NCI-H128 (cell line): ENCODE data around the gene COL5A1.

Experiments used
- DNase-seq: peaks from one replicate; lab custom pipeline; 2025; ENCODE audit not compliant: unreplicated experiment; lab: John Stamatoyannopoulos, UW

COL5A1 gene

DNA sequence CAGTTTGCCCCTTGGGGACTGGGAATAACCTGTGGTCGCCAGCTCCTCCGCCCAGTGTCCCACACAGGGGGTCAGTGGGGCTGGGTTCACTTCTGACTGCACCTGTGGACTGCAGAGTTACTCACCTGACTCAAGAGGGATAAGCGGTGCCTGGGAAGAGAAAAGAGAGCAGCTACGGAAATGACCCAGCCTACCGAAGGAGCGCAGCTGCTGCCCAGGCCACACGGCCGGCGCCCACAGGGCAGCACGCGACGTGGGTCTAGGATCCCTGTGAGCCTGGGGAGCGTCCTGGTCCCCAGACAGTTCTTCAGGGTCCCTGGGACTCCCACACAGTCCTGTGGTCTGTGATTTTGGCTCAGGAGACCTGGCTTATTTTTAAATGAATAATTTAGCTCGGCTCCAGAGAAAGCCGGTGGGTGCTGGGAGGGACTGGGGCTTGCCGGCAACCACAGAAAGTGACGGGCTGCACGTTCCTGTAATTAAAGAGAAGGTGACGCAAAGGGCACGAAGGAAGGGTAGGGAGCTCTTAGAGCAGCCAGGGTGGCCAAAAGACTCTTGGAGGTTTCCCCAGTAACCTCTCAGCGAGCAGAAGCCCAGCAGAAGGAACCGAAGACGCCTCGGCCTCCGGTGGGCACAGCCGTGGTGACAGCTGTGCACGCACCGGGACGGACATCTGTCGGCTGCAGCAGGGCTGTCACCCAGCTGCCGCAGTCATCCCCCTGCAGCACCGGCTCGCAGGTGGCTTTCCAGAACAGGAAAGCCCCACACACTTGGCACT, 141.5 kb downstream of the COL5A1 start:
- no peak for DNase-seq

DNA sequence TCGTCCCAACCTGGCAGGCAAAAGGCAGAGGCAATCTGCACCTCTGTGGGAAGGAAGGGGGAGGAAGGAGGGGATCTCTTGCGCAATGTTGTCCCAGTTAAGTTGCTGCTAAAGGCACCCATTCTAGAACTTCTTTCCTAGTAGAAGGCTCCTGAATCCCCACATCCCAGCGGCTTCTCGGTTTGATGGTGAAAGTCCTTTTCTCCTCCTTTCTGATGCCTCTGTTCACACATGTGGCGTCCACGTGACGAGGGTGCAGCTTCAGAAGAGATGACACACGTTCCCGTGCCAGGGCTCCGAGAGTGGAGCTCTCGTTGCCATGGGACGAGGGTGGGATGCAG, 142.1 kb downstream of the COL5A1 start:
- no peak for DNase-seq

DNA sequence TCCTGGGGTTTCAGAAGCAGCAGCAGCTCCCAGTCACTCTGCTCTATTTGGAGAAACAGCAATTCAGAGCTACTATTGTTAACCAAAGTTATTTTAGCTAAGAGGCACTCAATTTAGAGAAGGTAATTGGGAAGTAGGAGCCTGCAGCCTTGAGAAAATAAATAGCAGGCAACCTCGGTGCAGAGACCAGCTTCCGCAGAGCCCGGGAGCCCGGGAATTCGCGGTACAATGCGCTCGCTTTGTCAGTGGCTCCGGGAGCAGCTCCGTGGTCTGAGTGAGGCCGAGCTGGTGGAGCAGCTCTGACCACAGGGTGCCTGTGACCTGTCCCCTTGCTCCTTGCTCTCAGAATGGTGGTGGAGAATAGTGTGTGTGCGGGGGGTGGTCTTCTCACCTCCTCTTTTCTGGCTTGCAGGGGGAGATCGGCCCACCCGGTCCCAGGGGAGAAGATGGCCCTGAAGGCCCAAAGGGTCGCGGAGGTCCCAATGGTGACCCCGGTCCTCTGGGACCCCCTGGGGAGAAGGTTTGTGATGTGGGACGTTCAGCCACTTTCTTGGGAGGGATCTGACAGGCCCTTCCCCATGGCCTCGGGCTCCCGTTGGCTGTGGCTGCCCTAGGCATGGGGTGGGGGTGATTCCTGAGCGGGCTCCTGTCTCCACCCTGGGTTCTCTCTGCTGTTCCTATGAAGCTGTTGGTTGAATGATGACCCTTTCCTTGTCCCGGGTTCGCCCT, 143.1 kb downstream of the COL5A1 start:
- DNase-seq, result no peak

DNA sequence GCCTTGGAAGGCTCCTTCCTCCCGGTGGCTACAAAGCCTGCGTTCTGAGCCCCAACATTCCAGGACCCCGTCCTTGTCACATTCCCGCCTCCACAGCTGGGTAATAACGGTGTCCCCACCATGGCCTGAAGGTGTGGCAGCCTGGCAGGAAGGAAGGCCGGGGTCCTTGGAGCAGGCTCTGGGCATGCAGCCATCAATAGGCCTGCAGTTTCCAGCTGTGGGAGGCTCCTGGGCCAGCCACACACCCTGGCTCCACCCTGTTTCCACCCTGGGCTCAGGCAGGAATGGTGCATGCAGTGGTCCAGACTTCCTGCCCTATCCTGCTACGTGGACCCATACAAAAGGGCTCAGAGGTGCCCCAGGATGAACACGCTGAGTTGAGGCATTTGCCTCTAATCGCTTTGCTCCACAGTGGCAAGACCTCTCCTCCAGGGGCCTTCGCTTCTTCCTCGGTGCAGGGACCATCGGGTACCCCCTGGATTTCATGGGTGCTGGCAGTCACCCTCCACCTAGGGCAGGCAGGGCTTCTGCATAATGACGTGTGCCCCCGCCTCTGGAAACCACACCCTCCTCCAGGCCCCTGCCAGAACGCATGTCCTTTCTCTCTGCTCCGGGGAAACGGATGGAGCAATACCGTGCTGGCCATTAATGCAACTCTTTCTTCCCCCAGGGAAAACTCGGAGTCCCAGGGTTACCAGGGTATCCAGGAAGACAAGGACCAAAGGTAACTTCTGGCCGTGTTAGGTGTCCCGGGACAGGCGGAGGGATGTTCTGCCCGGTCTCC, 143.9 kb downstream of the COL5A1 start:
- DNase-seq, result no peak

DNA sequence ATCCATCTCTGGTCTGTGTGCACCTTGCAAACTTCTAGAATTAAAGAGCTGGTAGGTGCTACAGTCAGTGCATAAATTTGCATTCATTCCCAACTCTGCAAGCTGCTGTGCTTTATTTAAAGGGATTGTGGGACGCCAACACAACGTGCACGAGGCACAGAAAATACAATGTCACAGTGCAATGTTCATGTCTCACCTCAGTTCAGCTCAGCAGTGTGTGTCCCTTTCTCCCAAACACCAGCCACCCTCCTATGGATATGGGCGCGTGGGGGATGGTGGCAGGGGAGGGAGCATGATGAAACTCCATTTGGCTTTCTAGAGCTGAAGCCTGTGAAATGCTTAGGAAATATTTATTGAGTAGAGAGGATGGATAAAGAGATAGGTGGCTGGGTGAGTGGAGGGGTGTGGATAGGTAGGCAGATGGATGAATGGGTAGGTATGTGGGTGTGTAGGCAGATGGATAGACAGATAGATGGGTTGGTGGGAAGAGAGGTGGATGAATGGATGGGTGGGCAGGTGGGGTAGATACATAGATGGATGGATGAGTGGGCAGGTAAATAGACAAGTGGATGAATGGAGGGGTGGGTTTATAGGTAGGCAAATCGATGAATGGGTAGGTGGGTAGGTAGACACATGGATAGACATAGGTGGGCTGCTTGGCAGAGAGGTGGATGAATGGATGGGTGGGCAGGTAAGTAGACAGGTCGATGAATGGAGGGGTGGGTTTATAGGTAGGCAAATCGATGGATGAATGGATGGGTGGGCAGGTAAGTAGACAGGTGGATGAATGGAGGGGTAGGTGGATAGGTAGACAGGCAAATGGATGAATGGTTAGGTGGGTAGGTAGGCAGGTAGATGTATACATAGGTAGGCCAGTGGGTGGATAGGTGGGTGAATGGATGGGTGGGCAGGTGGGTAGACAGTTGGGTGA, 146.3 kb downstream of the COL5A1 start:
- DNase-seq, result no peak

DNA sequence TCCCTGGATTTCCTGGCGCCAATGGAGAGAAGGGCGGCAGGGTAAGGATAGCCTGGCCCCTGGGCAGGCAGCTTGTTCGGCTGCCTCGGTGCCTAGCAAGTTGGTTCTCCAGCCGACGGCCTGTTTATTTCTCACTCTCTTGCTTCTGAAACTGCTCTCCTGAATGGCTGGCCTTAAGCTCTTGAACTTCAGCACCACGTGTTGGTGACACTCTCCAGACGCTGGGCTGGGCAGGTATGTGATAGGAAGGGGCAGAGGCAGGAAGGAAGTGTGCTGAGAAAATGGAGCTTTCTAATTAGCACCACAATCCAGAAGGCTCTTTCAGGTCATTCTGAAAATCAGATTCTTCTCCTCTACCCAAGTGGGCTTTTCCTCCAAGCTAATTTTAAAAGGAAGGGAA, 147.6 kb downstream of the COL5A1 start:
- DNase-seq, result no peak

DNA sequence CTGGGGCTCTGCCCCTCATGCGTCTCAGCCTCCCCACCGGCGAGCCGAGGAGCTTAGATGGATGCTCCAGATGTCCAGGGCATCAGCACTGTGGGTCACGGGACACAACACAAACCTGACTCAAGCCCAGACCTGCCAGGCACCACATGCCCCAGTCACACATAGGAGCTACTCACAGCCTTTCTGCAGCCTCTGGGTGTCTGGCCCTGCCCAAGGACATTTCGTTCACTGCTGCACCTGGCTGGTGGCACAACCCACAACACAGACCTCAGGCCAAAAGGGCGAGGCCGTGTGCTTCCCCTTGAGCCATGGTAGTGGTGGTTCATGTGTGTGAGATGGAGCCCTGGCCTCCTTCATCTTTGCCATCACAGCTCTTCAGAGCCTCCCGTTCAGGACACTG, 149.4 kb downstream of the COL5A1 start:
- DNase-seq, result no peak

DNA sequence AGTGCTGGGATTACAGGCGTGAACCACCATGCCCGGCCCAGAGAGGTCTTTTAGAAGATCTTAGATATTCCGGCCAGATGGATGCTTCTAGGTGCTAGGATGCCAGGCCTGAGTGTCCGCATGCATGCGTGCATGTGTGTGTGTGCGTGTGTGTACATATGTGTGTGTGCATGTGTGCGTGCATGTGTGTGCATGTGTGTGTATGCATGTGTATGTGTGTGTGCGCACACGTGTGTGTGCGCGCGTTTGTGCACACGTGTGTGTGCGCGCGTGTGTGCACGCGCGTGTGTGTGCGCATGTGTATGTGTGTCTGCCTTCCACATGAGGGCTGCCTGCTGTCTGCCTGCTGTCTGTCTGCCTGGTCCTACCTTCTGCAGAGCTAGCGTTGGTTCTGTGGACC, 151.0 kb downstream of the COL5A1 start:
- no peak for DNase-seq

DNA sequence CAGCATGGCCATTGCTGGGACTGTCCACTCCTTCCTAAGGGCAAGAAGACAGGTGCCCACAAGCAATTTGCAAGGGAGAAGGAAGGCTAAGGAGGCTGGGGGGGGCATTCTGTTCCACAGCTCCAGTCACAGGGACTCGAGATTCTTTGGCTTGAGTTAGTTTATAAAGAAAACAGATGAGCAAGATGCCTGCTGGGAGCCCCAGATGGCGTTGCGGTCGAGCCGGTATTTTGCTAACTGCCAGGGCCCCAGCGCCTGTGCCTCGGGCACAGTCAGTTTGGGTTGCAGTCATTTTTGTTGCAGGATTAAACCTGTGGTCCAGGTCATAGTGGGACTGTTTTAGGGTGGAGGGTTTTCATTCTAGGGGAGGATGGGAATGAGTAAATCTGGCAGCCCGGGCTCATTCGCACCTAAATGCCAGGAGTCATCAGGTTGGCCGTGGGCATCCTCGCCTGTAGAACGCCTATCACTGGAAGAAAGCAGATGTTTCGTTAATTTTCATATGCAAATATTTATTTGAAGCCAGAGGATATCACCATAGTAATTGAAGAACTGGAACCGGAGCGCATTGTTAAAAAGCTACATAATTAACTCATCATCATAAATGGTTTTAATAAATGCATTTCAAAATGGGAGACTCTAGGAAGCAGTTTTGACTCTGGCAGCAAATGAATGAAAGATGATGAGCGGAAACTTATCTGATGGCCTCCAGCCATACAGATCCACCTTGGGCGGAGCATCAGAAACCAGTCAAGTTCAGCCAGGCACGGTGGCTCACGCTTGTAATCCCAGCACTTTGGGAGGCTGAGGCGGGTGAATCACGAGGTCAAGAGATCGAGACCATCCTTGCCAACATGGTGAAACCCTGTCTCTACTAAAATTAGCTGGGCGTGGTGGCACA, 151.9 kb downstream of the COL5A1 start:
- no peak for DNase-seq

DNA sequence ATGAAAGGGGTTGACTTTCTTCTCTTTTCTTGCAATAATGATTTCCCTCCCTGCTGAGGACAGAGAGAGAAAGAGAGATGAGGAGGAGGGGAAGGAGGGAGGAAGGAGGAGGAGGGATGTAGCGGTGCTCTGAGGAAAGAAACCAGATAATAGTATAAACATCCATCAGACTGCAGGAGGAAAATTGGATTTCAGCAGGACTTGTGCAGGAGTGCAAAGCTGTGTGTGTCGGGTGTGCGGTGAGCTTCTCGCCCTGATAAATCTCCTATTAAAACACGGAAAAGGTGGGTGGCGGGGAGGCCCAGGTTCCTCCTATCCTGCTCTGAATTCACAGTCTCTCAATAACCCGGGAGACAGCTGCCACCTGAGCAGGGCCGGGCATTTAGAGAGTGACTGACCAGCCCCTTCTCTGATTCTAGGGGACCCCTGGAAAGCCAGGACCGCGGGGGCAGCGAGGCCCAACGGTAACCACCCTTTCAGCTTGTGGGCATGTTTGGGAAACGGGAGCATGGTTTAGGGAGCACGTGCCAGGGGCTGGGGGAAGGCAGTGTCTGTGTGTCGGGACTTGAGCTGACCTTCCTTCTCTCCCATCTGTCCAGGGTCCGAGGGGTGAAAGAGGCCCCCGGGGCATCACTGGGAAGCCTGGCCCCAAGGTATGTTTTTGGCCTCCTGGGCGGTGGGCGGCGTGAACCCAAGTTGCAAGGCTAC, 153.2 kb downstream of the COL5A1 start:
- DNase-seq, result no peak

DNA sequence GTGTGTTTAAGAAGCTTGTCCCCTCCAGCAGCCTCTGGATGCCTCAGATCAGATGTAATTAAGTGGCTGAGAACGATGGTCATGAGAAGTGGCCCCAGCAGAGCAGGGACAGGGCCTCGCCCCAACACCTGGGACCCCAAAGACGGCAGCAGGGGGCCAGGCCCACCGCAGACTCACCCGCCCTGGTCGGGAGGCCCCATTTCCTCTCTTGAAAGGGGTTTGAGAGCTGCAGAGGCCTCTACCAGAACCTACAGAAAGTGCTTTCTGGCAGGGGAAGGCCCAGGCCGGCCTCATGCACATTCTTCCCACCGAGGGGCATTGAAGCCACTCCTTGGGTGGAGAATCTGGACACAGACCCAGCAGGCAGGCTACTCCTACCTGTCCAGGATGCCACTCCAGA, 153.8 kb downstream of the COL5A1 start:
- DNase-seq, result no peak

DNA sequence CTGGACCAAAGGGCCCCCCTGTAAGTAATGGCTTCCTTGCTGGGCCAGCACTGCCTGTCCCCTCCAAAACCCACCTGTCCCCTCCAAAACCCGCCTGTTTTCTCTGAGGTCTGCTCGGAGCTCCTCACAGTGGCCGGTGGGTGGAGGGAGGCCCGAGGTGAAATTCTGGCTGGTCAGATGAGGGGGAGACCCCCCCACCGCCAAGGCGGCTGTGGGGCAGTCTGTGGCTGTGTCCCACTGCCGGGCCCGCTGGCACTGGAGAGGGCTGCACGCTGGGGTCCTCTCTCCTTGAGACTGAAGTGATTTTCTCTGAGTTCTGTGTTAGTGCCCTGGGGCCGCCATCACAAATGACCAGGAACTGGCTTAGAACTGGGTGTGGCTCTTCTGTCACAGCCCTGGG, 155.3 kb downstream of the COL5A1 start:
- no peak for DNase-seq

DNA sequence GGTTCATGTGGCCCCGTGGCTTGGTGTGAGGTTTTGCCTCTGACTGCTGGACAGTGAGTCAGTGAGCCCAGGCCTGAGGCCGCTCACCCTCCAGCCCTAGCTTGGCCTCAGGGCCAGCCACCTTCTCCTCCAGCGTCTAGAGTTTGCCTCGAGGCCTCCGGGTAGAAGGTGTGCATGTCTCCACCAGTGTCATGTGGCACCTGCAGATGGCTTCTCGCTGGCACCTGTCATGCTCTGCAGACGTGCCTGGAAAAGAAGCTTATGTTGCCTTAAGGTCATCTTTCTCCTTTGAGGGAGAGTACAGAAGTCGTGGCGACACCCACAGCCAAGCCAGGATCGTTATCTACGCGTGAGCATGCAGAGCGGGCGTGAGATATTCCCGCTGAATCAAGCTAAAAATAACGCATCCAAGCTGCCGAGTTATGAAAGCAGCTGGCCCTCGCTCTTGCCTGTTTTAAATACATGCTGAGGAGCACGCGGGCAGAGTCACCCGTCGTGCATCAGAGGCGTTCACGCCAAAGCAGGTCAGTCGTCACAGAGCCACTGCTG, 159.3 kb downstream of the COL5A1 start:
- DNase-seq, result no peak

DNA sequence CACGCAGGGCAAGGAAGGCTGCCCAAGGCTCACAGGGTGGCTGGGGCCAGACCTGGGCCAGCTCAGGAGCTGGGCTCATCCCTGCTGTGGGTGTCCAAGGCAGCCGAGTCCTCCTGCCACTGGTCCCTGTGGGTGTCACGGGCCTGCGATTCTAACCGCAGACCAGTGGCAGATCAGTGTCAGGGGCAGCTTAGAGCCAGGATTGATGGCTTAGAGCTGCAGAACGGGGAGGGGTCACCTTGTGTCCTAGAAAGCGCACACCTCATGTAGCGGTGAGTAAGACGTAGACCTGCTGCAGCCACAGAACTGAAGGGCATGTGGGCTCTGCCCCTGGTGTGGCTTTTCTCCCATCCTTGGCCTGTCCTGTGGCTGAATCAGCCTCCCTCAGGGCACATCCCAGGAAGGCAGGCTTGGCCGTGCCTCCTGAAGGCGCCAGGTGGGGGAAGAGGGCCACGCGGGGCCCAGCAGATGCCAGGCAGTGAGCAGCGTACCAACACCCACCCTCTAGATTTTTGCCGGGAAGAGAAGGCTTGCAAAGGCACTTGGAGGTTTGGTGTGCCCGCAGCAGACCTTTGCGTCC, 160.7 kb downstream of the COL5A1 start:
- DNase-seq, result no peak

DNA sequence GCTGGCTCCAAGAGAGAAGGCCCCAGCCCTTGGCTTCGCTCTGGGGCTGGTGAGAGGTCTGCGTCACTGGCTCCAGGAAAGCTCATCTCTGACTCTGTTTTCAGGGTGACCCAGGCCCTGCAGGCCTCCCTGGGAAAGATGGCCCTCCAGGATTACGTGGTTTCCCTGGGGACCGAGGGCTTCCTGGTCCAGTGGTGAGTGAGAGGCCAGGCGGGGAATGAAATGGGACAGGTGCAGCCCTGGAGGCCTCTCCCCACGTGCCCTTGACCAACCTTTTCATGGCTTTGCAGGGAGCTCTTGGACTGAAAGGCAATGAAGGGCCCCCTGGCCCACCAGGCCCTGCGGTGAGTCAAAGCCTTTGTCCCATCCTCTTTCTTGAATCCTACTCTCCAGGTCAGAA, 163.3 kb downstream of the COL5A1 start:
- no peak for DNase-seq

DNA sequence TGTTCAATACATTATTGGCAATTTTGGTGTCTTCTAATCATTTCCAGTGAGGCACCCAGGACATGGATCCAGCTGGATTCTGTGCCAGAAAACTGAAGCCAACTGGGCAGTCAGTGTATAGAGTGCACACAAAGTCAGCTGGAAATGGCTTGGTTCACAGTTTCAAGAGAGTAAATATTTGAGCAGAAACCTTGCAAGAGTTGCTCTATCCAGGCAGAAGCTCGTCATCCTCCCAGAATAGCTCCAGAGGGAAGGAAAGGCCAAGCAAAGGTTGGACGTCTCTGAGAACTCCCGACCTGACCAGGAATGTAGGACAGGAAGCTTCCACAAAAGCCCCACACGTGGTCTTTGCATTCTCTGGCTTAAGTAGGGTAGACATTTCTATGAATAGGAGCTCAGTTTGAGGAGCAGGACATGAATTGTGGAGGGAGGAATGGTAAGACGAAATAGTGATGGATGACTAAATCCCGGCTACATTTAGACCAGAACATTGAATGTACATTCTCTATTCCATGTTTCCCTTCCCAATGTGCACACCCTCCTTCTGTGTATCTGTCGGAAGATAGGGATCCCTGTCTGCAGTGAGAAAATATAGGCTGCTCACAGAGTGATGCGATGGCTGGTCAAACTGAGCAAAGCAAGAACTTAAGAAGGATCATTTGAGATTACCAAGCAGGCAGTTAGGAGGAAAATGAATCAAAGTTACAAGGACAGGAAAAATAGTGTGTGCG, 166.3 kb downstream of the COL5A1 start:
- no peak for DNase-seq

DNA sequence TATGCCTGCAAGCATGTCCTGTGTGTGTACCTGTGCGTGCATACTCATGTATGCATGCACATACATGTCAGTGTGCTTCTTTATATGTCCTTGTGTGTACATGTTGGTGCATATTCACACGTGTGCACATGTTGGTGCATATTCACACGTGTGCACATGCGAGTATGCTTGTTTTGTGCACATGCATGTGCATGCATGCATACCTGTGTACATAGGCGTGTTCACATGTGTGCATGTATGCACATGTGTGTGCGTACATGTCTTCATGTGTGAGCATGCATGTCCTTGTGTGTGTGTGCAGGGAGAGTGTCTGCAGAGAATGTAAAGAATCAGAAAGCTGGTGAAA, 166.8 kb downstream of the COL5A1 start:
- no peak for DNase-seq

DNA sequence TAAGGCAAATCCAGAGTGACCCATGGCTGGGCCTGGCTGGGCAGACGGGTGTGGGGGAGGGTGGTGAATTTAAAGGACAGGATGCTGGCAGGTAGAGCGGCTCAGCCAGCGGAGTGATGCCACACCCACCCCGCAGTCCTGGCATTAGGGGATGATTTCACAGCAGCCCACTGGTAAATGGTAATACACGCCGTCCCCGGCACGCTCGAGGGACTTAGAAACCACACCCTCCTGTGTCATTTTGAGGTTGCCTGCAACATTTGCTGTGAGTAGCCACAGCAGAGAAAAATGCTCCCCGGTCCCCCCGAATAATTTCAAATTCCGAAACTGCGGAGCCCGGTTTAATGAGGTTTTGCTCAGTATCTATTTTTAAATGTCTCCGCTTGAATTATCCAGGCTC, 167.7 kb downstream of the COL5A1 start:
- DNase-seq, result no peak
